HG02610 (cell line): ENCODE data around the gene IAPP.
"Not testable (repeated sequence)": the region's sequence is repeated elsewhere in the genome, so short reads cannot be mapped to it uniquely, and the experiment has no call there.

Experiments
- ATAC-seq: cut with Tn5 transposase; IDR thresholded peaks from one replicate; pipeline ENCODE4 v1.9.1; 2021; ENCODE audit warnings: mild to moderate bottlenecking, moderate library complexity; ENCODE audit not compliant: unreplicated experiment

Gene IAPP

DNA sequence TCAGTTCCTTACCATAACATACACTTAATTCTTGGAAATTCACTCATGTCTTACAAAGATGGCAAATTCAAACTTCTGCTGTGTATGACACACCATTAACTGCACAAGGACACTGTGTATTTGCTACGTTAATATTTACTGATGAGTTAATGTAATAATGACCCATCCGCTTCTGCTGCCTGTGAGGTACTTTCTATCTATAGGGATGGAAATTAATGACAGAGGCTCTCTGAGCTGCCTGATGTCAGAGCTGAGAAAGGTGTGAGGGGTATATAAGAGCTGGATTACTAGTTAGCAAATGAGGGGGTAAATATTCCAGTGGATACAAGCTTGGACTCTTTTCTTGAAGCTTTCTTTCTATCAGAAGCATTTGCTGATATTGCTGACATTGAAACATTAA, at the start of gene IAPP:
Gene IAPP (plus strand): TSS at position 301 of the 400 bp plus-strand sequence. CDS start 450 bp downstream, outside the sequence.
- ATAC-seq: no peak

- no peak for ATAC-seq
Observed at GRCh38 chr12:21323736-21324135, 49.0 kb upstream of the IAPP start.

DNA sequence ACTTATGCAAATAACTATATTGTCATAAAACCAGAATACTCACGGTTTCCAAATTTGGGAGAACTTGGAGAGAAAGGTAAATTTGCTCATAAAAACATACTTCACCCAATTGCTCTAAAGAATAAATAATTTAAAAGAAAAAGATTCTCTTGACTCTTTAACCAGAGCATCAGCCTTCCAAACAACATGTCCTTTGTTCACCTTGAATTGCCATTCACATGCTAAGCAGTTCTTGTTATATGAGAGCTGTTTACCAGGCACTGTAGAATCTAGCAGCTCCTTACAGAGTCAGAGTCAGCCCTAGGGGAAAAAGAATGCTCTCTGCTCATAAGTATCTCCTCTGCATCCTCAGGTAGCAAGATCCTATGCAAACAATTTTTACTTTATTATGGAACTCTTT, 48.2 kb upstream of the IAPP start:
- no peak for ATAC-seq

DNA sequence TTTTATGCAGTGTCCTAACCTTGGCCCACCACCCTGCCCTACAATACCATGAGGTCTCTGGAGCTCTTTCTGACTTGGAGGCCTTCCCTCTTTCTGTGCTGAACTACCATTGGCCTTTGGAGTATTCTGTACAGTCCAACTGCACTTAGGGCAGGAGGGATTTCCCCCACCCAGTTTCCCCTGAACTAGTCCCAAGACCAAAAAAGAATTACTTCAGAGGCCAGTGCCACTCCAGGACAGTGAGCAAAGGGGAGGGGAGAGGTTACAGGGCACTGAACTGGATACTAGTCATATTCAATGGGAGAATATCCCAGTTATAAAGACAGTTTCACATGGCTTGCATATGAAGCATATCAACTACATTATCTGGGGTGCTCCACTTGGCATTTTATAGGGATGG, 44.1 kb upstream of the IAPP start:
- no peak for ATAC-seq

- no peak for ATAC-seq
Observed at GRCh38 chr12:21330682-21331253, 41.9 kb upstream of the IAPP start.

DNA sequence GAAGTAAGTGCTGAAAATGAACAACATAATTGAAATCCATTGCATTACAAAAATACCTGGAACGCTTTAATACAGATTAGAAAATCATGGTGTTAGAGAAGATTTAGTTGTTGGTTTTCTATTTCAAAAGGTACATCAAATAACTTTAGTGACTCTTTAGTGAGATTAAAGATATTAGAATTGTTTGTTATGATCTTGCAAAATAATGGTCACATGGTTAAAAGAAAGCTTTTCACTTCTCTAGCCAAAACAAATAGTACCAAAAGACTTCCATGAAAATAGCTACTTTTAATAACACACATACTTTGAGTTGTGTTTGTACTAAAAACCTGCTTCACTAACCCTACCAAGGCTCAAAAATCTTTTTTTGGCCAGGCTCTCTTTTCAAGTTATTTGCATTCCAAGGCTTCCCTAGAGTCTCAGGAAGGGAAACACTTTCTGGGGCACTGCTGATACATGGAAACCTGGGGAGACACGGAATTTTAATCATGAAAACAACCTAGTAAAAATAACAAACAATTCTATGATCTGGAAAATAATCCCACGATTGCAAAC, 37.9 kb upstream of the IAPP start, which contains the start of gene SLCO1A2:
Gene SLCO1A2 (minus strand): TSS at position 147 of the 555 bp plus-strand sequence. CDS start 270 bp downstream, outside the sequence.
- no peak for ATAC-seq

DNA sequence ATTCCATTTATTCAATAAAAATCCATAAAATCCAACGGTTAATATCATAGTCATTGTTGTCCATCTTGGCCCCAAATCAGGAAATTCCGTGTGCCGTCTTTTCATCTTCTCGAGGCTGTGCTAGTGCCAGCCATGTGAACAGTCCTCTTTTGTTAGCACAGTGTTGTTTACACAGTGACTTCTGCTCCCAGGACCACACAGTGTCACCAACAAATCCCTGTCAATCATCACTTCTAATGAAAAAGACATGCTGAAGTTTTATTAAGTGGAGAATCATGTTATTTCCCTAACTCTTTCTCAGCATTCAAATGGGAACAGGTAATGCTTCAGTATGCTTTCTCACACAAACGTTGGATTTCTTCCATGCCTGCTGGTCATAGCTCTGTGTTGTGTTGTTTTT, 36.0 kb upstream of the IAPP start:
- ATAC-seq: no peak

GRCh38 chr12:21337453-21337852, 35.2 kb upstream of the IAPP start:
- no peak for ATAC-seq

DNA sequence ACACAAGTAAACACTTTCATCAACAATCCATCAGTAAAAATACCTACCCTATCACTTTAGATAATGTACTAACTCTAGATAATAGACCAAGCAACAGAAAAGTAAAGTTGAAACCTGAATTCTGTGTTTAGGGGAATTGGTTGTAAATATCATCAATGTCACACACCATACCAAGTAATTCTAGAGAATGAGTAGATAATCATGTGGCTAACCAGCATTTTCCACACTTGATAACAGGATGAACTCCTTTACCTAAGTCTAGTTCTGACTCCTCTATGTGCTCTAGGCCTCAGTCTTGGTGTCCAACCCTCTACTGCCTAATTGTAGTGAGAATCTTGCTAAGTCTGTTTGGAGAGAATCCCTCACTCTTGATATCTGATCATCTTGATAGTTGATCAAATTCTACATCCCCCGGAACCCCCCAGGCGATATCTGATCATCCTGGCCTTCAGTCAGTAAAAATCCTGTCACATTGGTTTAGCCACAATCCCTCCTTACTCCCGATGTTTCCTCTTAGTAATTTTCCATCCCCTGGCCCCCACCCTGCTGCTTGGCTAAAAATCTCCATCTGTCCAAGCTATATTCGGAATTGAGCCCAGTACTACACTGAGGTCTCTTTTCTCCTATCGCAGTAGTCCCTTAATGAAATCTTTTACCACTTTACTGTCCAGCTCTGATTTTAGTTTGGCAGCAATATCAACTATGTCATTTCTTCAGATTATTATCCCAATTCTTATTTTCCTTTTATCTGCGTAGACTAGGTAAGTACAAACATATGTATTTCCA, 34.5 kb upstream of the IAPP start:
- no peak for ATAC-seq

- ATAC-seq: no peak
Observed at GRCh38 chr12:21339921-21340320, 32.8 kb upstream of the IAPP start.

GRCh38 chr12:21340403-21340802, 32.3 kb upstream of the IAPP start:
- peak; percentile 40 for ATAC-seq

DNA sequence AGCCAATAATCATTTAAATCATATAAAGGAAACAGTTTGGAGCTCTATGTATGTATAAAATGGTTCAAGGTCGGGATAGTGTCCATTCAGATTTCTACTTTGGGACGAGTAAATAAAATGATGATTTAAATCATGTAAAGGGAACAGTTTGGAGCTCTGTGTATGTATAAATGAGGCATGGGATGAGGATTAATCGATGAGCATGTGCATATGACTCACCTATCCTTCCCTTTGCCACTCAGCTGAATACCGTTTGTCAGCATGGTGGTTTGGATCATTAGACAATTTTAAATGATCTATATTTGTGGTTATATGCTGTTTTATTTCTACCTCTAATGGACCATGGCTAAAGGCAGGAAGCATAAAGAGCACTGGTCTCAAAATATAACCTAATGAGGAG, 30.9 kb upstream of the IAPP start:
- ATAC-seq: no peak

- ATAC-seq: no peak
Observed at GRCh38 chr12:21343636-21344035, 29.1 kb upstream of the IAPP start.

DNA sequence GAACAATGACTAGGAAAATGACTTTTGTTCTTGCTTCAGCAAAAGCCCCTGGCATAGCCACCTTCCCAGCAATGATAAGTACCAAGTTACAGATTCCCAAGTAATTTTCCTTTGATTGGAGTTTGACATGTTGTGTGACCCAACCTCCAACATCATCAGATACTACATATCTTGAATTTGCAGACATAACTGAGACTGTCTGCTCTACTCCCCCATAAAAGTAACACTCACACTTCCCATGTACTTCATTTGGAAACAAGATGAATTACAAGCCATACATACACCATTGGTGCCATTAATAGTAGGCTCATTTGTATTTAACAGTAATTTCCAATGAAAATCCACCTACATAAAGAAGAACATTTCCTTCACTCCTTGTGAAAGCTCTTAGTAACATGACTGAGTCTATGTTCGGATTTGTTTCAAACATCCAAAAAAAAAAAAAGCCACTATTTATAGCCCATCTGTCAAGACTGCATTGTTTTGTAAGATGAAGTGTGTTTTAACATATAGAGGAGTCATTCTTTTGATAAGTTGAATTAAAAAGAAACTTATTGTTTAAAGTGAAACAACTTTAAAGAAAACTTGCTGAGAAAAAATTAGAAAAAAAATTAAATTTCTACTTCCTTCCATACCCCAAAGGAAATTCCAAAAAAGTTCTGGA, 26.0 kb upstream of the IAPP start:
- no peak for ATAC-seq

- no peak for ATAC-seq
Observed at GRCh38 chr12:21350975-21351374, 21.7 kb upstream of the IAPP start.

DNA sequence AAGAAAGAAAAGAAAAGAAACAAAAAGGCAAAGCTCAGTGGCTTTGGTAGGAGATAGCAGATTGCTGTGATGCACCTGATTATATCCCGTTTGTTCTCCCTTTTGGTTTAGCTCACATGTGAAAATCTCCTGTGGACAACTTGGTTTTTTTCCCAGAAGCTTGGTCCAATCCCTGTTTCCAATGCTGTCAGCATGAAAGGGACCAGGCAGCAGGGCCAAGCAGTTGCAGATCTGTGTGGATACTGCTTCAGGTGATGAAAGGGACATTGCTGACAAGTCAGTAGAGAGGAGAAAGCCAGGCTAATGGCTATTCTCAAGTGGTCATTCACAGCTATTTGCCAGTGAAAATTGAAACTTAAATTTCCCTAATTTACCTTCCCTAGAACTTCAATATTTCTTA, 19.2 kb upstream of the IAPP start:
- ATAC-seq: no peak

- no peak for ATAC-seq
Observed at GRCh38 chr12:21353948-21354347, 18.8 kb upstream of the IAPP start.

DNA sequence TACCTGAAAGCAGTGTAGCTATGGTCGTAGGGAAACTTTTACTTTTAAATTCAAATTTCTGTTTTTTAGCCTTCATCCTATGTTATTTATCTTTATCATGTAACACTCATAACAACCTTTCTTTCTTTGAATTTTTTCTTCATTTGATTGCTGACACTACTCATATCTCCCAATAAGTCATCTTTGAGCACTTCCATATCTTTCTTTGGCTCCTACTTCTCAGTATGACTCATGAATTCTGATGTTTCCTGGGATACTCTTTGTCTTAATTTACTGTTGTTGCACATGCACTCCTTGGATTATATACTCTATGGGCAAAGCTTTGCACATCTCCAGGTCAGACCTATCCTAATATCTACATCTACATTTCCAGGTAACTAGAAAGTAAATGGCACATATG, 18.1 kb upstream of the IAPP start:
- ATAC-seq: no peak

DNA sequence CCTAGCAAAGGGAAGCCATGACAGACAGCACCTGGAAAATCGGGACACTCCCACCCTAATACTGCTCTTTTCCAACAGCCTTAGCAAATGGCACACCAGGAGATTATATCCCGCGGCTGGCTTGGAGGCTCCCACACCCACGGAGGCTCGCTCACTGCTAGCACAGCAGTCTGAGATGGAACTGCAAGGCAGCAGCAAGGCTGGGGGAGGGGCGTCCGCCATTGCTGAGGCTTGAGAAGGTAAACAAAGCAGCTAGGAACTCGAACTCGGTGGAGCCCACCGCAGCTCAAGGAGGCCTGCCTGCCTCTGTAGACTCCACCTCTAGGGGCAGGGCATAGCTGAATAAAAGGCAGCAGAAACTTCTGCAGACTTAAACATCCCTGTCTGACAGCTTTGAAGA, 12.1 kb upstream of the IAPP start:
- not testable (repeated sequence) for ATAC-seq

DNA sequence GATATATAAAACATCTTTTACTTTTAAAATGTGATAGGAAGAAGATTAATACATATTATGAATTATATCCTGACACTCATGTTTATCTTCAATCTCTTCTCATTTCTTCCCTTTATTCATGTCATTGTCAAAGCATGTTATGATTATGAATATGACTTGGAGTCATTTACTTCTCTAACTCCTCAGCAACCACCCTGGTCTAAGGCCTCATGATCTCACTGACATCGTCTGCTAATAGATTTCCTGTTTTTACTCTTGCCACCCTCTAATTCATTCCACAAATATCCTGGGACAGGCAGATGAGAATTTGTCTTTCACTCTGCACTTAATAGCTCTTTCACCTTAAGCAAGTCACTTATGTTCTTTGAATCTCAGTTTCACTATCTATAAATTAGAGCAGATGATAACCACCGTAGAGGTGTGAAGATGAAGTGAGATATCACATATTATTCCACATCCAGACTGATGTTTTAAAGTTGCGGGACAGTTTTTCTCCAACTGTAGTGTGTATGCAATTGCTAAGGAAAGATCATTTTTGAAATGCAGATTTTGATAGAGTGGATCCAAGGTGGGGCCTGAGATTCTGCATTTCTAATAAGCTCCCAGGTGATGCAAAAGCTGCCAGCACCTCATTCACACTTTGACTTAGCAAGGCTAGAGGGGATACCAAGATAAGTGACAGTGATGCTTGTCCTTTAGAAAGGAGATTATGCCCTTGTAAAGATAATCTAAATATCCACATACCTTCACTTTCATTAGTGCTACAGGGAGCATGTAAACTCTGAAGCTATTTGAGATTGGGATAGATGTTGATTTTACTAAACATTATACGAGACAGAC, 3.3 kb upstream of the IAPP start:
- no peak for ATAC-seq
